Panc1 (cell line): ENCODE measurements around the gene GOLGA6D. TPM values are rescaled to one million over a fixed set of nuclear protein-coding genes. Genes with fewer than 3 reads are reported as not detected.

Experiments
- ATAC-seq: fragments of 200-7000 bp; cut with Tn5 transposase; 2 replicates; pipeline ENCODE4 v1.9.1; 2020; ENCODE audit warnings: mild to moderate bottlenecking, moderate library complexity
- BruUV-seq: library from RNA; stranded (reverse); fragments of 400-500 nt; replicated peaks from 2 replicates; lab custom pipeline; 2021; lab: Mats Ljungman, UMichigan
- CTCF ChIA-PET: fragments of 300-600 bp; sonication (Branson Sonifier 250); formaldehyde crosslinking; loops from one replicate; lab custom pipeline; 2022; ENCODE audit warnings: antibody characterized with exemption; lab: Charles Lee
- POLR2A ChIA-PET: fragments of 300-600 bp; sonication (Branson Sonifier 250); formaldehyde crosslinking; loops from one replicate; lab custom pipeline; 2022; ENCODE audit warnings: antibody characterized with exemption; lab: Charles Lee
- DNase-seq: peaks from one replicate; pipeline ENCODE4 v3.0.0-alpha.2; 2010; ENCODE audit warnings: low read depth, low spot score
- H3K27ac ChIP-seq: 2 replicates; pipeline ENCODE4 v1.5.1; 2011; ENCODE audit warnings: mild to moderate bottlenecking, low read length, inconsistent platforms
- H3K27me3 ChIP-seq: fragments of 200-500 bp; sonication (Bioruptor generic); 2 replicates; pipeline ENCODE4 v1.6.0; 2014; ENCODE audit warnings: low read length, inconsistent platforms; ENCODE audit not compliant: control insufficient read depth, insufficient read depth
- H3K36me3 ChIP-seq: fragments of 200-500 bp; sonication (Bioruptor generic); 2 replicates; pipeline ENCODE4 v1.5.1; 2014; ENCODE audit warnings: inconsistent platforms, mild to moderate bottlenecking, low read length, moderate library complexity; ENCODE audit not compliant: control insufficient read depth, insufficient read depth
- H3K4me1 ChIP-seq: 2 replicates; pipeline ENCODE4 v1.5.1; 2011; ENCODE audit warnings: inconsistent platforms, mild to moderate bottlenecking, low read length, moderate library complexity; ENCODE audit not compliant: control insufficient read depth, insufficient read depth
- H3K4me3 ChIP-seq, 2 experiments: 2 replicates each; pipeline ENCODE4 v1.5.1; 2011 to 2012; ENCODE audit warnings: low read depth in 2 of 2, low read length in 2 of 2, mild to moderate bottlenecking in 2 of 2, inconsistent platforms in 1 of 2, moderate library complexity in 1 of 2
- H3K9me3 ChIP-seq: fragments of 200-500 bp; sonication (Bioruptor generic); 2 replicates; pipeline ENCODE4 v1.5.1; 2014; ENCODE audit warnings: low read depth, mild to moderate bottlenecking, inconsistent platforms, low read length, moderate library complexity; ENCODE audit not compliant: control insufficient read depth, insufficient read depth
- POLR2AphosphoS5 ChIP-seq: IDR thresholded peaks from 2 replicates; pipeline ENCODE4 v1.6.1; 2012; ENCODE audit warnings: mild to moderate bottlenecking, low read depth, low read length, moderate library complexity
- SIN3A ChIP-seq: IDR thresholded peaks from 2 replicates; pipeline ENCODE4 v1.6.1; 2012; ENCODE audit warnings: low read depth, mild to moderate bottlenecking, low read length, moderate library complexity, borderline replicate concordance; ENCODE audit not compliant: insufficient read depth
- TCF7L2 ChIP-seq: IDR thresholded peaks from 2 replicates; pipeline ENCODE4 v1.6.1; 2011; ENCODE audit warnings: mild to moderate bottlenecking, low read depth, low read length, inconsistent platforms
- in situ Hi-C: cut with HindIII; loops from 2 replicates; pipeline ENCODE4 v1.10.0; 2016; ENCODE audit warnings: low sequenced_read_pairs, low pct_unique_long_range_greater_than_20kb
- intact Hi-C: fragments of 100-400 bp; cut with micrococcal nuclease; formaldehyde crosslinking; loops from one replicate; pipeline ENCODE4 v1.10.0; 2022; ENCODE audit not compliant: unreplicated experiment
- total RNA-seq: library from RNA; stranded (reverse); gene quantifications from one replicate; pipeline ENCODE4 v1.2.1, GENCODE V29; 2021; ENCODE audit not compliant: unreplicated experiment
- TF ChIP-seq, protein P1 (sequence below), 2 experiments: IDR thresholded peaks; 2 replicates each; pipeline ENCODE4 v1.6.1; 2011 to 2012; ENCODE audit warnings: low read depth in 2 of 2, control low read depth in 1 of 2, low read length in 1 of 2, mild to moderate bottlenecking in 1 of 2, moderate library complexity in 1 of 2; ENCODE audit not compliant: insufficient read depth in 1 of 2
- TF ChIP-seq, protein P2 (sequence below): fragments of 450-650 bp; IDR thresholded peaks from 2 replicates; pipeline ENCODE4 v1.5.1; 2017; ENCODE audit warnings: mild to moderate bottlenecking

GOLGA6D gene
- total RNA-seq, 1 experiment from 2014 or later: not detected

DNA sequence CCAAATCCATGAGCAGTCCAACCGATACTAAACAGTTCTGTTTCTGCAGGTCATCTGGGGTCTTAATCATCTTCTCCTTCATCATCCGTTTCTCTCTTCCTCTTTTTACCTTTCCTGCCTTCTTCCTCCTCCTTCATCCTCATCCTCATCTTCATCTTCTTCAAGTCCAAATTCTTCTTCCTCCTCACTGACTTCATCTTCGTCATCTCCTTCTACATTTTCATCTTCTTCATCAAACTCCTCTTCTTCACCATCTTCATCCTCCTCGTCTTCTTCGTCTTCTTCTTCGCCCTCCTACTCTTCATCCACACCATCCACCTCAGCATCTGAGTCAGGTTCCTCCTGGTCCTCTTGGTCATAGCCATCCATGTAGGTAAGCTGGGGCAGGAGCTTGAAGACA lies 39.1 kb downstream of the GOLGA6D start:
- in situ Hi-C loops: no loop called here
- Histone ChIP-seq H3K27me3 (no peaks in the 10 kb centered on the region), H3K36me3 (no peaks in the 10 kb centered on the region), H3K4me1 (no peaks in the 10 kb centered on the region), H3K27ac (no peak overlapping the region), H3K4me3 (no peak overlapping the region), H3K9me3 (no peaks in the 10 kb centered on the region)
- POLR2A ChIA-PET: interaction anchor here (0.5 to 0.6 kb wide), 2 partner anchors 83 to 292 kb away, joined by 4 to 10 read pairs; no protein-coding TSS in a partner anchor
- no peak for TF ChIP-seq SIN3A
- TF ChIP-seq, protein P1, sequence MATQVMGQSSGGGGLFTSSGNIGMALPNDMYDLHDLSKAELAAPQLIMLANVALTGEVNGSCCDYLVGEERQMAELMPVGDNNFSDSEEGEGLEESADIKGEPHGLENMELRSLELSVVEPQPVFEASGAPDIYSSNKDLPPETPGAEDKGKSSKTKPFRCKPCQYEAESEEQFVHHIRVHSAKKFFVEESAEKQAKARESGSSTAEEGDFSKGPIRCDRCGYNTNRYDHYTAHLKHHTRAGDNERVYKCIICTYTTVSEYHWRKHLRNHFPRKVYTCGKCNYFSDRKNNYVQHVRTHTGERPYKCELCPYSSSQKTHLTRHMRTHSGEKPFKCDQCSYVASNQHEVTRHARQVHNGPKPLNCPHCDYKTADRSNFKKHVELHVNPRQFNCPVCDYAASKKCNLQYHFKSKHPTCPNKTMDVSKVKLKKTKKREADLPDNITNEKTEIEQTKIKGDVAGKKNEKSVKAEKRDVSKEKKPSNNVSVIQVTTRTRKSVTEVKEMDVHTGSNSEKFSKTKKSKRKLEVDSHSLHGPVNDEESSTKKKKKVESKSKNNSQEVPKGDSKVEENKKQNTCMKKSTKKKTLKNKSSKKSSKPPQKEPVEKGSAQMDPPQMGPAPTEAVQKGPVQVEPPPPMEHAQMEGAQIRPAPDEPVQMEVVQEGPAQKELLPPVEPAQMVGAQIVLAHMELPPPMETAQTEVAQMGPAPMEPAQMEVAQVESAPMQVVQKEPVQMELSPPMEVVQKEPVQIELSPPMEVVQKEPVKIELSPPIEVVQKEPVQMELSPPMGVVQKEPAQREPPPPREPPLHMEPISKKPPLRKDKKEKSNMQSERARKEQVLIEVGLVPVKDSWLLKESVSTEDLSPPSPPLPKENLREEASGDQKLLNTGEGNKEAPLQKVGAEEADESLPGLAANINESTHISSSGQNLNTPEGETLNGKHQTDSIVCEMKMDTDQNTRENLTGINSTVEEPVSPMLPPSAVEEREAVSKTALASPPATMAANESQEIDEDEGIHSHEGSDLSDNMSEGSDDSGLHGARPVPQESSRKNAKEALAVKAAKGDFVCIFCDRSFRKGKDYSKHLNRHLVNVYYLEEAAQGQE (IDR thresholded peaks at IDR 0.05; ENCODE audit: insufficient read depth in 1 of 2, low read depth in 2 of 2, low read length in 1 of 2): no peak
- TF ChIP-seq TCF7L2: no peak
- CTCF ChIA-PET: no interaction called here
- no peak for DNase-seq
- intact Hi-C loops: no loop called here
- no TSS peak for BruUV-seq
- ATAC-seq: no peak

DNA sequence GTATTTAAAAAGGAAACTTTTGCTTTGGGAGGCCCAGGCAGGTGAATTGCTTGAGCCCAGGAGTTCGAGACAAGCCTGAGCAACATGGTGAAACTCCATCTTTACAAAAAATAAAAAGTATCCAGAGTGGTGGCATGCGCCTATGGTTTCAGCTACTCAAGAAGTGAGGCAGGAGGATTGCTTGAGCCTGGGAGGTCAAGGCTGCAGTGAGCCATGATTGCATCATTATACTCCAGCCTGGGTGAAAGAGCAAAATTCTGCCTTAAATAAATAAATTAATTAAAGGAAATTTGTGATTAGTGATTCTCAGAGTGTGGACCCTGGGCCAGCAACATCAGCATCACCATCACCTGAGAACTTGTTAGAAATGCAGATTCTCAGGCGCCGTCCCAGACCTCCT lies 43.3 kb downstream of the GOLGA6D start:
- in situ Hi-C loops: no loop called here
- ATAC-seq (no peak), DNase-seq (no peak)
- Histone ChIP-seq H3K4me1 (no peaks in the 10 kb centered on the region), H3K27me3 (no peaks in the 10 kb centered on the region), H3K36me3 (no peaks in the 10 kb centered on the region), H3K4me3 (no peak overlapping the region), H3K27ac (no peak overlapping the region), H3K9me3 (no peaks in the 10 kb centered on the region)
- ChIA-PET POLR2A (no interaction called here), CTCF (no interaction called here)
- intact Hi-C loops: no loop called here
- TF ChIP-seq TCF7L2 (no peak), SIN3A (no peak), POLR2AphosphoS5 (no peak)
- TF ChIP-seq, protein P1 (IDR thresholded peaks at IDR 0.05; ENCODE audit: insufficient read depth in 1 of 2, low read depth in 2 of 2, low read length in 1 of 2): no peak
- TF ChIP-seq, protein P2, sequence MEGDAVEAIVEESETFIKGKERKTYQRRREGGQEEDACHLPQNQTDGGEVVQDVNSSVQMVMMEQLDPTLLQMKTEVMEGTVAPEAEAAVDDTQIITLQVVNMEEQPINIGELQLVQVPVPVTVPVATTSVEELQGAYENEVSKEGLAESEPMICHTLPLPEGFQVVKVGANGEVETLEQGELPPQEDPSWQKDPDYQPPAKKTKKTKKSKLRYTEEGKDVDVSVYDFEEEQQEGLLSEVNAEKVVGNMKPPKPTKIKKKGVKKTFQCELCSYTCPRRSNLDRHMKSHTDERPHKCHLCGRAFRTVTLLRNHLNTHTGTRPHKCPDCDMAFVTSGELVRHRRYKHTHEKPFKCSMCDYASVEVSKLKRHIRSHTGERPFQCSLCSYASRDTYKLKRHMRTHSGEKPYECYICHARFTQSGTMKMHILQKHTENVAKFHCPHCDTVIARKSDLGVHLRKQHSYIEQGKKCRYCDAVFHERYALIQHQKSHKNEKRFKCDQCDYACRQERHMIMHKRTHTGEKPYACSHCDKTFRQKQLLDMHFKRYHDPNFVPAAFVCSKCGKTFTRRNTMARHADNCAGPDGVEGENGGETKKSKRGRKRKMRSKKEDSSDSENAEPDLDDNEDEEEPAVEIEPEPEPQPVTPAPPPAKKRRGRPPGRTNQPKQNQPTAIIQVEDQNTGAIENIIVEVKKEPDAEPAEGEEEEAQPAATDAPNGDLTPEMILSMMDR: no peak
- BruUV-seq: no TSS peak
